Measurements from ENCODE around the gene DIP2B. TPM values are rescaled to one million over a fixed set of nuclear protein-coding genes. Genes with fewer than 3 reads are reported as not detected.

The DIP2B gene
- total RNA-seq, 1 donor from 2014 or later = 25.3 TPM

- no peak for DNase-seq (ENCODE audit: low read depth)
These were observed 129.6 kb downstream of the DIP2B start for GRCh38 chr12:50634379-50634778.

GRCh38 chr12:50635364-50635763, 130.6 kb downstream of the DIP2B start:
- DNase-seq (ENCODE audit: low read depth) = no peak

GRCh38 chr12:50635857-50636256, 131.1 kb downstream of the DIP2B start:
- no peak for DNase-seq (ENCODE audit: low read depth)

- no peak for DNase-seq (ENCODE audit: low read depth)
These were observed 131.7 kb downstream of the DIP2B start for GRCh38 chr12:50636505-50636904.

- peak; percentile 55 for DNase-seq (ENCODE audit: low read depth)
These were observed 133.2 kb downstream of the DIP2B start for GRCh38 chr12:50637870-50638481.

DNA sequence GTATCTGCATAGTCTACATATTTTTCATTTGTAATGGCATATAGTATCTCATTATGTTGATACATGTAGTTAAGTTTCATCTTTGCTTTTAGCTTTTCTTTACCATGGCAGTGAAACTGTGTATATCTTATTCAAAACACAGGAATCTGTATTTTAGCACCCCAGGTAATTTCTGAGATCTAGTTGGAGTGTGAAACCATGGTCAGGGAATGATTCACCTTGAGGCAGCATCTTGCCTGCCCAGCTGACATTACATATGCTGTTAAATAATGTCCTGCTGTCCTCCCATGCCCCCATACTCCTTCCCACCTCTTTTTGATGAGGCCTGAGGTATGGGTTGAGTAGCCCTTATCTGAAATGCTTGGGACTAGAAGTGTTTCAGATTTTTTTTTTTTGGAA, 133.7 kb downstream of the DIP2B start:
- no peak for DNase-seq (ENCODE audit: low read depth)

- DNase-seq (ENCODE audit: low read depth) = no peak
These were observed 134.9 kb downstream of the DIP2B start for GRCh38 chr12:50639721-50640120.

DNA sequence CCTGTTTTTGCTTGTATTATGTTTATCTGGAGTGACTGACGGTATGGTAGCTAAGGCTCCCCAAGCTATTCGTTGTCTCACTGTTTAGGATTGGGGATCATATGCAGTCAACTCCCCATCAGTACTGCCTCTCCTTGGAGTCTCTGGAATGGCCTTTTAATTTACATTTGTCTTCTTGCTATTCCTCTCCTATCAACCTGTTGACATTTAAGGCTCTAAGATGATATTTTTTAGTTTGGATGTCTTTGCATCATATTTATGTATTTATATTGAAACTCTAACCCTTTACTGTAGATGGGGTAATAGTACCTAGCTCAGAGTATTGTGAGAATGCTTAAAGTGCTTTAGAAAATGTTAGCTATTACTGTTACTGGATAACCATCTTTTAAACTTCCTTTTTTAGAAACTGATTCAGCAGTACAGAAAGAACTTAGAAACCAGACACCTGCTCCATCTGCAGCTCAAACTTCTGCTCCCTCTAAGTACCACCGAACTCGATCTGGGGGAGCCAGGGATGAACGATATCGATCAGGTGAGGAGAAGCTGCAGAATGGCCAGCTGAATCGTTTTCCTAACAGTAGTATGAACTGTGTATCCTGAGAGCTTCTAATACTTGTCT, 135.6 kb downstream of the DIP2B start:
- peak; percentile 35 for DNase-seq (ENCODE audit: low read depth)

DNA sequence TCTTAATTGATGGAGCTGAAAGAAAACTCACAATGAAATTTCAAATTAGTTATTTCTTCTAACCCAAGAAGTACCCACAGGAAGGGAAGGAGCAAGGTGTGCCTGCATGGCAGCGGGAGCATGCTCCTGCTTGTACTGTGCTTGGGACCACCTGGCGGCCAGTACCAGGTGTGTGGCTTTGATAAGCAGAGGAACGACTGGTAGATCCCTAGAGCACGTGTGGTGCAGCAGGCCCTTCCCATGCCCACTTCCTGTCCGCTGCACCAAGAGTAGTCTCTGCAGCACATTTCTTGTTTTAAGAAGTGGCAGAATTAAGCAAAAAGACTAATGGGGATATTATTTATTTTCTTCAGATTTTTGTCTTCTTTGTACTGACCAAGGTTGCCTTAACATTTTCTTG, 136.8 kb downstream of the DIP2B start:
- no peak for DNase-seq (ENCODE audit: low read depth)

- DNase-seq (ENCODE audit: low read depth) = peak; percentile 78
These were observed 137.3 kb downstream of the DIP2B start for GRCh38 chr12:50642035-50642451.

- DNase-seq (ENCODE audit: low read depth) = no peak
These were observed 138.0 kb downstream of the DIP2B start for GRCh38 chr12:50642761-50643160.

DNA sequence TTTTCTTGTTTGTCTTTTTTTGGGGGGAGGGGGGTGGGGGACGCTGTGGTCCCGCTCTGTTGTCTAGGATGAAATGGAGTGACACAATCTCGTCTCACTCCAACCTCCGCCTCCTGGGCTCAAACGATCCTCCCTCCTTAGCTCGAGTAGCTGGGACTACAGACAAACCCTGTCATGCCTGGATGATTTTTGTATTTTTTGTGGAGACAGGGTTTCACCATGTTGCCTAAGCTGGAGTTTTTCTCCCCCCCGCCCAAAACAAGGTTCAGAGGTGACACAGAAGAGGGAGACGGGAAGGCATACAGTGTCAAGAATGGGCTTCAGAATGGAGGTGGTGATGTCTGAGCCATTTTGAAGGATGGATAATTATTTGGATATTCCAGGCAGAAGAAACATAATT, 142.2 kb downstream of the DIP2B start:
- no peak for DNase-seq (ENCODE audit: low read depth)

DNA sequence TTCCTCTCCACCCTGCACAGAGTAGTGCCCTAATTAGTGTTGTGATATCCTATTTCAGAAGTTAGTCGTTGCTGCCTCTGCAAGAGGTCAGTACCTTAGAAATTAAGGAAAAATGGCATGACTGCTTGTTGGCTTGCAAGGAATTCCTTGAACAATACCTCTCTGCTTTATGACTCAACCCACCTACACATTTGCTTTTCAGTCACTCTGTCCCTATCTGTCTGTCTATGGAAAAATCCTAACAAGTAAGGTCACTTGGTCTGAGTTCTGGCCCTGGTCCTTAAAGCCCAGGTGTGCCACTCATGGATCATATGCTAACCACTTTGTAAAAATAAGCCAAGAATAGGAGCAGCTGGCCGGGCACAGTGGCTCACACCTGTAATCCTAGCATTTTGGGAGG, 142.7 kb downstream of the DIP2B start:
- DNase-seq (ENCODE audit: low read depth) = no peak

DNA sequence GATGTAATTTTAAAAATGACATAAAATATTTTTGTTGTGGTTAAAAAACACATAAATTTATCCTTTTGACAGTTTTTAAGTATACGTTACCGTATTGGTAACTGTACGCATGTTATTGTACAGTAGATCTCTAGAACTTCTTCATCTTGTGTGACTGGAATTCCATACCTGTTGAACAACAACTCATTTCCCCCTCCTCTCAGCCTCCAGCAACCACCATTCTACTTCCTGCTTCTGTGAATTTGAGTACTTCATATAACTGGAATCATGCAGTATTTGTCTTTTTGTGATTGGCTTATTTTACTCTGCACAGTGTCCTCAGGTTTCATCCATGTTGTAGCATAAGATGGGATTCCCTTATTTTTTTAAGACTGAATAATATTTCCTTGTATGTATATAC, 145.5 kb downstream of the DIP2B start:
- no peak for DNase-seq (ENCODE audit: low read depth)

GRCh38 chr12:50655374-50655921, 150.7 kb downstream of the DIP2B start:
- DNase-seq (ENCODE audit: low read depth) = no peak

GRCh38 chr12:50659260-50659659, 154.5 kb downstream of the DIP2B start:
- no peak for DNase-seq (ENCODE audit: low read depth)

- no peak for DNase-seq (ENCODE audit: low read depth)
These were observed 155.1 kb downstream of the DIP2B start for GRCh38 chr12:50659690-50660424.

DNA sequence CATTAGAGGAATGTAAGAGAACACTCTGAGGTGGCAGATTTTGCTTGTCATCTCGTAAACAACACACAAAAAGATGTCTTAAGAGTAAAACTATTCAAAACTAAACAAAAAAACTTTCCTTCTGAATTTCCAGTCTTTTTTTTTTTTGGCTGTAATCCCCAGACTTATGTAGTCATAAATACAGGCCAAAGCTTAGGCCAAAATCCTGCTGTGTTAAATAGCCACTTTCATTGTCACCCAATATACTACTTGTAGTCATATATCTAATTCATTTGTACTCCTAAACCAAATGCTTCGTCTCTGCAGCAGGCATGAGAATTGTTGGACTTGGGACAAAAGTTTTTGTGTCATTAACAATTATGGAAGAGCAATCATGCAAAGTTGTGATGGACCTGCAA, 155.6 kb downstream of the DIP2B start:
- no peak for DNase-seq (ENCODE audit: low read depth)

DNA sequence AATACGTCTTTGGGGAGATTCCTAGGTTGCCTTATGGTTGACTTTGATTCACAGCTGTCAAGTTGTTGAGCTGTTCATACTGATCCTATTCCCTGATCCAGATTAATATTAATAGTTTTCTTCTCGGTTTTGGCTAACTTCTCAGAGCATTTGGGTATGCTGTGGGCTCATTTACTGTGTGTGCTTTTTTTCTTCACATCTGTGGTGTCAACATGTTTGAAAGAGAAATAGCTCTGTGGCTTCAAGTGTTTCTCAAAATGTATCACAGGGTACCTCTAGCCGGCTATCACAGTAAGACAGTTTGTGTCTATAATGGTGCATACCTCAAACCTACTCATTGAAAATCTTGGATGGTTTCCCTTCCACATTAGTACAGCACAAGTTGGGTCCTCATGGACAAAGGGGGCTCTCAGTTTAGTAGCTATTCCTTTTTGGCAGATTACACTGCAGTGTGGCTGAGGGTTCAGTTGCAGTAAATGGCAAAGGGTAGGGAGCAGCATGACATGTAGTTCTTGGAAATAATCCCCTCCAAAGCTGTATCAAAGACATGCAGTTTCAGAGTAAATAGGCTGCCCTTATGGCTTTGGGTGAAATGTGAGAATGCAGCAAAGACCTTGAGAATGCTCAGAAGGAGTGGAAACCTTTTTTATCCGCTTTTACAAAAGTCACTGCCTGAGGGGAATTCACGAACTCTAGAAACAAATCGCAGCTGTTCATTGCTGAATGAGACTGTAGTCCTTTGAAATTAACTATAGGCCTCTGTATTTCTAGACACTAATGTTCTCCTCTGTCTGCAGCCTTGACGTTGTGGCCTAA, 156.7 kb downstream of the DIP2B start:
- peak; percentile 5 for DNase-seq (ENCODE audit: low read depth)

DNA sequence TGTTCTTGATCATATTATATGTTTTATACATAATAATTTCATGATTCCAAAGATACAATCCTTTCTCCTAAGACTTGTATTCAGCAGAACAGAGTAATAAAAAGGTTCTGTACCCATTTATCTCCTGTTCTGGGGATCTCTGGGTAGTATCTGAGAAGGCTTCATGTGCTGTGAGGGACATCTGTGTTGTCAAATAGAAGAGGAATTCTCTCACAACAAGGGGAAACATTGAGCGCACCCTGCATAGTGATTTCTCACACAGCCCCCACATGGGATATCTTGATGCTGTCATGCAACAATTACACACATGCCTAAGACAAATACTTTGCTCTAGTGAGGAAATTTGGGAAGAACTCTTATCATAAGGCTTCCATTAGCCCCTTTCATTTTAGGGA, 157.3 kb downstream of the DIP2B start:
- DNase-seq (ENCODE audit: low read depth) = no peak

DNA sequence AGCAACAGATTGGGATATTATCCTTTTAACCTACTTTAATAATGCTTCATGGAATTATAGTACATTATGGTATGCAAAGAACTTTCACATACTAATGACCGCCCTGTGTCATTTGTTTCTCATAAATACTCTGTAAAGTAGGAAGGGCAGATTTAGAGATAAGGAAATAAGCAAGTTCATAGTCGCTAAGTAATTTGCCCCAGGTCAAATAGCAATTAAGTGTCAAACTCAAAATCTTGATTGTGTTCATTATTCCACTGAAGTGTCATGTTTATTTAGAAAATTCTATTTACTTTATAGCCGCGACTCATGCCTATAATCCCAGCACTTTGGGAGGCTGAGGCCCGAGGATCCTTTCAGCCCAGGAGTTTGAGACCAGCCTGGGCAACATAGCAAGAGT, 160.4 kb downstream of the DIP2B start:
- DNase-seq (ENCODE audit: low read depth) = no peak

DNA sequence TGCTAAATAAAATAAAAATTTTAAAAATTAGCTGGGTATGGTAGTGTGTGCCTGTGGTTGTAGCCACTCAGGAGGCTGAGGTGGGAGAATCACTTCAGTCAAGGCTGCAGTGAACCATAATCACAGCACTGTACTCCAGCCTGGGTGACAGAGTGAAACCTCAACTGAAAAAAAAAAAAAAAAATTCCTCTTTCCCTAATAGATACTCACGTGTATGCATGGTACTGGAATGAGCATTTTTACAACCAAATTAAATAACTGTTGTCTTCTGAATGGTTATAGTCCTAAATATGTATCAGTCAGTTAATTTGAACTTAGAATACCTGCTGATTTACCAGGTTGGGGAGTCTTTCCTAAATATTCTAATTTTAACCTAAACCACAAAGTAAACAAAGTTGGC, 160.8 kb downstream of the DIP2B start:
- no peak for DNase-seq (ENCODE audit: low read depth)
